AG09309 (cell line): ENCODE measurements around the gene CBLB.

Source experiments
- DNase-seq: peaks from one replicate; pipeline ENCODE4 v3.0.0-alpha.2; 2010; ENCODE audit warnings: low read depth
- H3K4me3 ChIP-seq: 2 replicates; pipeline ENCODE4 v1.5.1; 2011; ENCODE audit warnings: mild to moderate bottlenecking, low read depth, low read length, moderate library complexity; ENCODE audit not compliant: control insufficient read depth
- TF ChIP-seq, protein P1 (sequence below): IDR thresholded peaks from 2 replicates; pipeline ENCODE4 v1.5.1; 2011; ENCODE audit warnings: mild to moderate bottlenecking, low read depth, low read length, inconsistent platforms; ENCODE audit not compliant: insufficient read depth, control insufficient read depth; ENCODE audit errors: missing control alignments

Gene CBLB

DNA sequence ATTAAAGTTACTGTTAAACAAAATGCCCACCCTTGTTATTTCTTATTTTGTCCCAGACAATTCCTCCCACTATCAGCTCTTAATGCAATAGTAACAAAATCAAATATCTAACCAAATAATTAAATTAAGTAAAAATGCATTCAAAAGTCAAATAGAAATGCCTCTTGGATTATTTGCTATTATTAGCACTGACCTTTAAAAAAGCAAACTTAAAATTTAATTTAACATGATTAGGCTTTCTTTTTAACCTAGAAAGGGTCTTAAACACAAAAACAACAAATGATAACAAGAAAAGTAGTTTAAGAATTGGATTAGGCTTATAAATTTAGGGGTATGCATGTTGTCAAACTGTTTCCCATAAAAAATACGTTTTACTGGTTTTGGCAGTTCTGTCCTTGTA, 159.8 kb downstream of the CBLB start:
- TF ChIP-seq, protein P1, sequence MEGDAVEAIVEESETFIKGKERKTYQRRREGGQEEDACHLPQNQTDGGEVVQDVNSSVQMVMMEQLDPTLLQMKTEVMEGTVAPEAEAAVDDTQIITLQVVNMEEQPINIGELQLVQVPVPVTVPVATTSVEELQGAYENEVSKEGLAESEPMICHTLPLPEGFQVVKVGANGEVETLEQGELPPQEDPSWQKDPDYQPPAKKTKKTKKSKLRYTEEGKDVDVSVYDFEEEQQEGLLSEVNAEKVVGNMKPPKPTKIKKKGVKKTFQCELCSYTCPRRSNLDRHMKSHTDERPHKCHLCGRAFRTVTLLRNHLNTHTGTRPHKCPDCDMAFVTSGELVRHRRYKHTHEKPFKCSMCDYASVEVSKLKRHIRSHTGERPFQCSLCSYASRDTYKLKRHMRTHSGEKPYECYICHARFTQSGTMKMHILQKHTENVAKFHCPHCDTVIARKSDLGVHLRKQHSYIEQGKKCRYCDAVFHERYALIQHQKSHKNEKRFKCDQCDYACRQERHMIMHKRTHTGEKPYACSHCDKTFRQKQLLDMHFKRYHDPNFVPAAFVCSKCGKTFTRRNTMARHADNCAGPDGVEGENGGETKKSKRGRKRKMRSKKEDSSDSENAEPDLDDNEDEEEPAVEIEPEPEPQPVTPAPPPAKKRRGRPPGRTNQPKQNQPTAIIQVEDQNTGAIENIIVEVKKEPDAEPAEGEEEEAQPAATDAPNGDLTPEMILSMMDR: no peak

DNA sequence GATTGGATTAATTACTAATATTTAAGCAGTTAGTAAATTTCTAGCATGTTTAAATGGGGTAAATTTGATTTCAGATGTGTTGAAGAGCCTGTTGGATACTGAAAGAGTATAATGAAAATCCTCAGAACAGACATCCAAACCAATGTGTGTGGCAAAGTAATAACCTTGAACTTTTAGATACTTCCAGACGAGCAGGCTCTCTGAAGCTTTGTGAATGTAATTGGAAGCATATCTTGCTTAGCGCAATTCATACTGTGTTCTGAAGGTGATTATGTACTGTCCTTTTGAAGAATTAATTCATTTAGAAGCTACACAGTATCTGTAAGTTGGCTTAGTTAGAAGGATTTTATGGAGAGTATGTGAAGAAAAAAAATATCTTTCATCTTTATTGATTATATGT, 161.8 kb downstream of the CBLB start:
- no peak overlapping the region for H3K4me3 ChIP-seq
- DNase-seq: no peak
- TF ChIP-seq, protein P1: no peak

More for the DNA sequence above, 159.8 kb downstream of the CBLB start:
- H3K4me3 ChIP-seq: no peak overlapping the region
- DNase-seq: no peak

DNA sequence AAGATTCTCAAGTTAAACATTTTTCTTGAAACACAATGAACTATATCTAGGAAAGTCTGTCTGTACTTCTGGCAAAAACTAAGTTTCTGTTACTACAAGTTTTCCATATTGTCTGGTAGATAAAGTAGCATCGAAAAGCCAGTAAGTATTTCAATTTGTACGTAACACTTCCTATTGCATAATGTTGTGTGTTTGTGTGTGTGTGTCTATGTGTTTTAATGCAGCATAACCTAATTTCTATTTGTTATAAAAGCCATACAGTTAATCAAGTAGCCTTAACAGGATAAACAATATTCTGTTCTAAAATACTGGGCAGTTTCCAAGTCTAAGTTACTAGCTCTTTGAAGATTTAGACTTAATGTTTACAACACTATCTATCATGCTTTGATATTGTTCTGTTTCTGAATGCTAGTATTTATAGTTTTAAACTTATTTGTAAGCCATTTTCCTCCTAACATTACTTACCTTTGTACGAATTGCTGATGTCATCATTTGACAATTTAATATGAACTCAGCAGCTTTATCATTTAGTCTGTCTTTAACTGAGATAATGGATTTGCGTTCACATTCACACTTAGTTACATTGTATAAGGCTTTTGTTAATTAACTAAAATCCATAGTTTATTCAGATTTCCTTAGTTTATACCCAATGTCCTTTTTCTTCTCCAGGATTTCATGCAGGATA, 163.9 kb downstream of the CBLB start:
- H3K4me3 ChIP-seq: no peak overlapping the region
- TF ChIP-seq, protein P1: no peak
- DNase-seq: no peak

DNA sequence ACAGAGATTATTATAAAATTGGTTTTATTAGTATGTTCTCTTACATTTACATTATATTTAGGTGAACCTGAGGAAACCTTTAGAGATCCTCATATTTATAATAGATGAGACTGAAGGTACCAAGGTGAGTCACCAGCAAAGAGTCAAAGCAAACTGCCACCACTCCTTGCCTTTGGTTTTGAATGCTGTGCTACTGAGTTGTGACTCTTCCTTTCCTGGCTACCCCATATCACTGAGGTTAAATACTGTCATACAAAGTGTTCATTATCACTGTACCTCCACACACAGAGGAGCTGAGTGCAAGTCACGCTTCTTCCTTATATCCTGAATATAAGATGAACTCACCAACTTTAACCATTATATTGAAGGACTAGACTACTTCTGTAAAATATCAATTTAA, 168.2 kb downstream of the CBLB start:
- no peak overlapping the region for H3K4me3 ChIP-seq
- DNase-seq: no peak
- TF ChIP-seq, protein P1: no peak

DNA sequence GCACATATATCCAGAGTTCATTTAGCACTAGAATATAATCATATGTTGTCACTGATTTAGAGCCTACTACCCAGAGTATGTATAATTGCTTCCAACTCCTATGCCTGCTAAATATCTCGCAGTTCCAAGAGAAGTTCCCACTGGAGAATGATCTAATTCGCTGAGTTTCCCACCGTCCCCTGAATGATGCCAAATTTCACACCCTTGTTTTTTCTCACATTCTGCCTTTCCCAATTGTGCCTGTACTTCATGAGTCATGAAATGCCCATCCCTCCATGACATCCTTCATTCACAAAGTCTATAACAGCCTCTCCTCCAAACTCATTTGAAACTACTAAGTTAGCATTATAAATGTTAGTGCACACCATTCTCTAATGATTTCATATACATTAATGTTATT, 177.2 kb downstream of the CBLB start:
- H3K4me3 ChIP-seq: no peak overlapping the region
- no peak for DNase-seq
- TF ChIP-seq, protein P1: no peak

DNA sequence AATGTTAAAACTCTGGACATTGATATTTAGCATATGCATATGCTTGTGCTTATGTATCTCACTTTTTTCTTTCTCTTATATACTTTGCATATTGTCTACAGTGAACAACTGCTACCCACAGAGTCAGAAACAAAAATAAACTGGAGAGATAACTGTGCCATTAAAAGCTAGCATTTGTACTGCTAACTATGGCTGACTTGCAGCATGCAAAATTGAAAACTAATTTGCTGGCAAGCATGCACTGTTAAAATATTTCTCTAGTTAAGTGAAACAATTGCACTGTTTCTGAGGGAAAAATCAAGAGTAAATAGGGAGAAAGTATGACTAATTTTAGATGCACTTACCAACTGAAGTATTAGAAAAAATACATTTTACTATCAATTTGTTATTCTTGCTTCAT, 177.8 kb downstream of the CBLB start:
- no peak for DNase-seq
- H3K4me3 ChIP-seq: no peak overlapping the region
- TF ChIP-seq, protein P1: no peak
